Osteoblast (primary cell): ENCODE measurements around the gene AP4S1. TPM values are rescaled to one million over a fixed set of nuclear protein-coding genes. Genes with fewer than 3 reads are reported as not detected.

ENCODE experiments used
- DNase-seq: peaks from one replicate; pipeline ENCODE4 v3.0.0; 2011; ENCODE audit warnings: low spot score, mixed read lengths; ENCODE audit not compliant: insufficient read length; ENCODE audit errors: missing footprints
- H2AFZ ChIP-seq: 2 replicates; pipeline ENCODE4 v1.6.0; 2011; ENCODE audit warnings: mild to moderate bottlenecking, low read length
- H3K27ac ChIP-seq: 2 replicates; pipeline ENCODE4 v1.5.1; 2011; ENCODE audit warnings: mild to moderate bottlenecking, low read depth, low read length, moderate library complexity
- H3K27me3 ChIP-seq: 2 replicates; pipeline ENCODE4 v1.6.0; 2012; ENCODE audit warnings: mild to moderate bottlenecking, control low read depth, inconsistent platforms, low read length, moderate library complexity; ENCODE audit not compliant: insufficient read depth
- H3K36me3 ChIP-seq: 2 replicates; pipeline ENCODE4 v1.5.1; 2011; ENCODE audit warnings: mild to moderate bottlenecking, low read length, control low read depth, moderate library complexity; ENCODE audit not compliant: insufficient read depth
- H3K4me1 ChIP-seq: 2 replicates; pipeline ENCODE4 v1.5.1; 2011; ENCODE audit warnings: mild to moderate bottlenecking, low read length, control low read depth, moderate library complexity; ENCODE audit not compliant: insufficient read depth
- H3K4me2 ChIP-seq: 2 replicates; pipeline ENCODE4 v1.6.0; 2011; ENCODE audit warnings: mild to moderate bottlenecking, low read length; ENCODE audit not compliant: insufficient read depth
- H3K4me3 ChIP-seq: fragments of 200-600 bp; sonication (generic); 3 replicates; pipeline ENCODE4 v1.5.1; 2012; ENCODE audit warnings: mild to moderate bottlenecking, low read length, inconsistent platforms; ENCODE audit not compliant: insufficient read depth
- H3K79me2 ChIP-seq: 2 replicates; pipeline ENCODE4 v1.6.0; 2012; ENCODE audit warnings: mild to moderate bottlenecking, low read length, control low read depth, inconsistent platforms; ENCODE audit not compliant: insufficient read depth
- H3K9me3 ChIP-seq: 2 replicates; pipeline ENCODE4 v1.5.1; 2011; ENCODE audit warnings: low read depth, low read length, control low read depth
- H4K20me1 ChIP-seq: 2 replicates; pipeline ENCODE4 v1.6.0; 2012; ENCODE audit warnings: mild to moderate bottlenecking, low read length, control low read depth; ENCODE audit not compliant: insufficient read depth
- CTCF ChIP-seq: IDR thresholded peaks from 2 replicates; pipeline ENCODE4 v1.5.1; 2011; ENCODE audit warnings: mild to moderate bottlenecking, low read depth, low read length, moderate library complexity; ENCODE audit errors: extremely low read depth
- total RNA-seq: library from RNA; depleted of rRNA; stranded (reverse); fragments of >200 nt; gene quantifications from 2 replicates; pipeline ENCODE4 v1.2.3, GENCODE V29; 2012

The AP4S1 gene
- total RNA-seq, 1 donor, result 5.4 TPM

- H3K4me1 ChIP-seq, result no peaks in the 10 kb centered on the region
- H3K4me3 ChIP-seq, result no peak overlapping the region
- no peak for TF ChIP-seq CTCF
- DNase-seq, result no peak
- no peaks in the 10 kb centered on the region for H4K20me1 ChIP-seq
- H2AFZ ChIP-seq, result no peak overlapping the region
- H3K79me2 ChIP-seq, result no peaks in the 10 kb centered on the region
- no peaks in the 10 kb centered on the region for H3K9me3 ChIP-seq
- H3K36me3 ChIP-seq, result no peaks in the 10 kb centered on the region
- H3K4me2 ChIP-seq, result no peak overlapping the region
- no peak overlapping the region for H3K27ac ChIP-seq
- no peaks in the 10 kb centered on the region for H3K27me3 ChIP-seq
Observed at GRCh38 chr14:31075144-31075543, 49.7 kb downstream of the AP4S1 start.

GRCh38 chr14:31078766-31079165, 53.3 kb downstream of the AP4S1 start:
- Histone ChIP-seq H3K79me2 (no peaks in the 10 kb centered on the region), H3K36me3 (peaks cover 3% of the 10 kb centered on the region), H4K20me1 (no peaks in the 10 kb centered on the region), H3K4me3 (no peak overlapping the region), H3K27me3 (no peaks in the 10 kb centered on the region), H3K27ac (no peak overlapping the region), H3K4me1 (no peaks in the 10 kb centered on the region), H3K4me2 (no peak overlapping the region), H2AFZ (no peak overlapping the region), H3K9me3 (no peaks in the 10 kb centered on the region)
- no peak for TF ChIP-seq CTCF
- no peak for DNase-seq

- Histone ChIP-seq H3K4me2 (no peak overlapping the region), H3K36me3 (peaks cover 3% of the 10 kb centered on the region), H3K4me3 (no peak overlapping the region), H2AFZ (no peak overlapping the region), H4K20me1 (no peaks in the 10 kb centered on the region), H3K27ac (no peak overlapping the region), H3K4me1 (no peaks in the 10 kb centered on the region), H3K79me2 (no peaks in the 10 kb centered on the region), H3K27me3 (no peaks in the 10 kb centered on the region), H3K9me3 (no peaks in the 10 kb centered on the region)
- DNase-seq, result peak; percentile 35
- TF ChIP-seq CTCF, result no peak
Observed at GRCh38 chr14:31080056-31080455, 54.6 kb downstream of the AP4S1 start.

GRCh38 chr14:31080484-31080883, 55.0 kb downstream of the AP4S1 start:
- Histone ChIP-seq H3K4me1 (no peaks in the 10 kb centered on the region), H3K36me3 (peaks cover 3% of the 10 kb centered on the region), H3K9me3 (no peaks in the 10 kb centered on the region), H4K20me1 (no peaks in the 10 kb centered on the region), H3K27me3 (no peaks in the 10 kb centered on the region), H2AFZ (no peak overlapping the region), H3K4me2 (no peak overlapping the region), H3K27ac (no peak overlapping the region), H3K79me2 (no peaks in the 10 kb centered on the region), H3K4me3 (no peak overlapping the region)
- DNase-seq, result no peak
- no peak for TF ChIP-seq CTCF
